ENCODE data around the gene SMIM32.

DNA sequence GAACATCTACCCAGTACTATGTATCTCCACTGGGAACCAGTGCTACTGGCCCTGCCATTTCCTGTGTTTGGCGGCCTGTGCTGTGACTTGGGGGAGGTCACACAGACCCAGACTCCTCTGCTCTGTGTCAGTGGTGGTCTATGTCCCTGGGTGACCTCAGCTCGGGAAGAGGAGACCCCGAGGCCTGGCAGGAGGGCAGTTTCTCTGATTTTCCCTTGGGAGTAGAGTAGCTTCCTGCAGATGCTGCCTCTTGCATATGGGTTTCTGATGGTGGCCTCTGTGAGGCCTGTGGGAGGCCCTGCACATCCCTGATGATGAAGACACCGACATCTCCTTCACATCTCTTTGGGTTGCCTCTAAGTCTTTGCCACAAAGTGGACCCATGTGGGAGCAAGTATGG lies 13.0 kb upstream of the SMIM32 start:
- TF ChIP-seq, protein P1, sequence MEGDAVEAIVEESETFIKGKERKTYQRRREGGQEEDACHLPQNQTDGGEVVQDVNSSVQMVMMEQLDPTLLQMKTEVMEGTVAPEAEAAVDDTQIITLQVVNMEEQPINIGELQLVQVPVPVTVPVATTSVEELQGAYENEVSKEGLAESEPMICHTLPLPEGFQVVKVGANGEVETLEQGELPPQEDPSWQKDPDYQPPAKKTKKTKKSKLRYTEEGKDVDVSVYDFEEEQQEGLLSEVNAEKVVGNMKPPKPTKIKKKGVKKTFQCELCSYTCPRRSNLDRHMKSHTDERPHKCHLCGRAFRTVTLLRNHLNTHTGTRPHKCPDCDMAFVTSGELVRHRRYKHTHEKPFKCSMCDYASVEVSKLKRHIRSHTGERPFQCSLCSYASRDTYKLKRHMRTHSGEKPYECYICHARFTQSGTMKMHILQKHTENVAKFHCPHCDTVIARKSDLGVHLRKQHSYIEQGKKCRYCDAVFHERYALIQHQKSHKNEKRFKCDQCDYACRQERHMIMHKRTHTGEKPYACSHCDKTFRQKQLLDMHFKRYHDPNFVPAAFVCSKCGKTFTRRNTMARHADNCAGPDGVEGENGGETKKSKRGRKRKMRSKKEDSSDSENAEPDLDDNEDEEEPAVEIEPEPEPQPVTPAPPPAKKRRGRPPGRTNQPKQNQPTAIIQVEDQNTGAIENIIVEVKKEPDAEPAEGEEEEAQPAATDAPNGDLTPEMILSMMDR (conservative IDR thresholded peaks at IDR 0.05 in 1 of 2, IDR thresholded peaks at IDR 0.05 in 1 of 2; ENCODE audit: low read depth in 1 of 2, low read length in 2 of 2): no peak
- TF ChIP-seq EZH2 (IDR thresholded peaks at IDR 0.05; ENCODE audit: low read length, missing control alignments): no peak

All from fibroblast of lung (primary cell).